Osteoblast (primary cell): ENCODE results near the gene MALT1. TPM values are rescaled to one million over a fixed set of nuclear protein-coding genes. Genes with fewer than 3 reads are reported as not detected.

Source experiments
- DNase-seq: peaks from one replicate; pipeline ENCODE4 v3.0.0; 2011; ENCODE audit warnings: low spot score, mixed read lengths; ENCODE audit not compliant: insufficient read length; ENCODE audit errors: missing footprints
- H2AFZ ChIP-seq: 2 replicates; pipeline ENCODE4 v1.6.0; 2011; ENCODE audit warnings: mild to moderate bottlenecking, low read length
- H3K27ac ChIP-seq: 2 replicates; pipeline ENCODE4 v1.5.1; 2011; ENCODE audit warnings: mild to moderate bottlenecking, low read depth, low read length, moderate library complexity
- H3K27me3 ChIP-seq: 2 replicates; pipeline ENCODE4 v1.6.0; 2012; ENCODE audit warnings: mild to moderate bottlenecking, control low read depth, inconsistent platforms, low read length, moderate library complexity; ENCODE audit not compliant: insufficient read depth
- H3K36me3 ChIP-seq: 2 replicates; pipeline ENCODE4 v1.5.1; 2011; ENCODE audit warnings: mild to moderate bottlenecking, low read length, control low read depth, moderate library complexity; ENCODE audit not compliant: insufficient read depth
- H3K4me1 ChIP-seq: 2 replicates; pipeline ENCODE4 v1.5.1; 2011; ENCODE audit warnings: mild to moderate bottlenecking, low read length, control low read depth, moderate library complexity; ENCODE audit not compliant: insufficient read depth
- H3K4me2 ChIP-seq: 2 replicates; pipeline ENCODE4 v1.6.0; 2011; ENCODE audit warnings: mild to moderate bottlenecking, low read length; ENCODE audit not compliant: insufficient read depth
- H3K4me3 ChIP-seq: fragments of 200-600 bp; sonication (generic); 3 replicates; pipeline ENCODE4 v1.5.1; 2012; ENCODE audit warnings: mild to moderate bottlenecking, low read length, inconsistent platforms; ENCODE audit not compliant: insufficient read depth
- H3K79me2 ChIP-seq: 2 replicates; pipeline ENCODE4 v1.6.0; 2012; ENCODE audit warnings: mild to moderate bottlenecking, low read length, control low read depth, inconsistent platforms; ENCODE audit not compliant: insufficient read depth
- H3K9me3 ChIP-seq: 2 replicates; pipeline ENCODE4 v1.5.1; 2011; ENCODE audit warnings: low read depth, low read length, control low read depth
- H4K20me1 ChIP-seq: 2 replicates; pipeline ENCODE4 v1.6.0; 2012; ENCODE audit warnings: mild to moderate bottlenecking, low read length, control low read depth; ENCODE audit not compliant: insufficient read depth
- CTCF ChIP-seq: IDR thresholded peaks from 2 replicates; pipeline ENCODE4 v1.5.1; 2011; ENCODE audit warnings: mild to moderate bottlenecking, low read depth, low read length, moderate library complexity; ENCODE audit errors: extremely low read depth
- total RNA-seq: library from RNA; depleted of rRNA; stranded (reverse); fragments of >200 nt; gene quantifications from 2 replicates; pipeline ENCODE4 v1.2.3, GENCODE V29; 2012

Gene MALT1
- total RNA-seq, 1 donor: 55.7 TPM

DNA sequence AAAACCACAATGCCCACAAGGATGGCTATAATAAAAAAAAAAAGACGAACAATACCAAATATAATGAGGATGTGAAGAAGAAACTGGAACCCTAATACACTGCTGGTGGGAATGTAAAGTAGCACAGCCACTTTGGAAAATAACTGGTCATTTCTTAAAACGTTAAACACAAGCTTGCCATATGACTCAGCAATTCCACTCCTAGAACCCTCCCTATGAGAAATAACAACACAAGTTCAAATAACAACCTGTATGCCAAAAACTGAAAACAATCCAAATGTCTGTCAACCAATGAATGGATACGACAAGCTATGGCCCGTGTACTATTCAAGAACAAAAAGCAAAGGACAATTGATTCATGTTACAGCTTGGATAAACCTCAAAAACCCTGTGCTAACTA, 35.4 kb upstream of the MALT1 start:
- Histone ChIP-seq H3K4me3 (no peak overlapping the region), H3K27me3 (no peaks in the 10 kb centered on the region), H2AFZ (peak overlapping the region; percentile 56), H4K20me1 (no peaks in the 10 kb centered on the region), H3K9me3 (no peaks in the 10 kb centered on the region), H3K4me1 (peaks cover 26% of the 10 kb centered on the region), H3K4me2 (peak overlapping the region; percentile 30), H3K36me3 (no peaks in the 10 kb centered on the region), H3K27ac (no peak overlapping the region), H3K79me2 (no peaks in the 10 kb centered on the region)
- peak; percentile 48 for DNase-seq
- no peak for TF ChIP-seq CTCF

DNA sequence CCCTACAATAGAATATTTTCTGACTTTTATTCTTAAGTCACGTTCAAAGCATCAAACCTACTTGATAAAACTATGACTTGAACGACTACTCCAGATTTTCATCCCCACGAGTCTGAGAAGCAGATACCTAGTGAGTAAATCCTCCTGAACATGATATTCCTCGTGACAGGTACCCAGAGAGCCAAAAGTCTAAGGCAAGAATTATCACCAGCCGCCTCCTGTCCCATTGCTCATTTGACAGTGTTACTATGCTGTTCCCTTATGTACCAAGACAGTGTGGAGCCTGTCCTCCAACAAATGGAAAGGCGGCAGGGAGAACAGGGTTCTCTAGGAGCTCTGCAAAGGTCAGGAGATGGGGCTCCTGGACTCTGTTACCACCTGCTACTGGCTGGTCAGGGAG, 34.1 kb upstream of the MALT1 start:
- Histone ChIP-seq H3K4me3 (no peak overlapping the region), H2AFZ (no peak overlapping the region), H3K4me2 (no peak overlapping the region), H3K4me1 (peaks cover 26% of the 10 kb centered on the region), H3K79me2 (no peaks in the 10 kb centered on the region), H3K9me3 (no peaks in the 10 kb centered on the region), H4K20me1 (no peaks in the 10 kb centered on the region), H3K27ac (no peak overlapping the region), H3K27me3 (no peaks in the 10 kb centered on the region), H3K36me3 (no peaks in the 10 kb centered on the region)
- DNase-seq: no peak
- no peak for TF ChIP-seq CTCF

DNA sequence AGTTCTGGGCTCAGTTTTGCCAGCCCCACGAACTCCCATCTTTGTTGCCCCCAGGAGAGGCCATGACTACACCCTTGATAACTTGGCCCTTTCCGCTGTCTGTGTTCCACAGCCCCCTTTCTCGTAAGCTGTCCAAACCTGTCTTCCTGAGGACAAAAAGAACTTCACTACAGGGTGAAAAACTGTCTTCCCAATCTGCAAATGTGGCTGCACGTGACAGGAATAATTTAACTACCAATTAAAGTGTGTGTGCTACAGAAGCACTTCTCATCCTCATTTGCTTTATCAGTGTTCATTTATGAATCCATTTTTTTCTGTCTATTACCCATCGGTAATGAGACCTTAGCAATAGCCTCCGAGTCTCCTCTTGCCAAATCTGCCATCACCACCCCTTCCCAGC, 33.3 kb upstream of the MALT1 start:
- H4K20me1 ChIP-seq: no peaks in the 10 kb centered on the region
- peaks cover 26% of the 10 kb centered on the region for H3K4me1 ChIP-seq
- no peaks in the 10 kb centered on the region for H3K79me2 ChIP-seq
- TF ChIP-seq CTCF: no peak
- H3K9me3 ChIP-seq: no peaks in the 10 kb centered on the region
- H3K36me3 ChIP-seq: no peaks in the 10 kb centered on the region
- no peak overlapping the region for H3K4me2 ChIP-seq
- no peak overlapping the region for H3K4me3 ChIP-seq
- no peak overlapping the region for H3K27ac ChIP-seq
- no peak for DNase-seq
- no peak overlapping the region for H2AFZ ChIP-seq
- H3K27me3 ChIP-seq: no peaks in the 10 kb centered on the region

DNA sequence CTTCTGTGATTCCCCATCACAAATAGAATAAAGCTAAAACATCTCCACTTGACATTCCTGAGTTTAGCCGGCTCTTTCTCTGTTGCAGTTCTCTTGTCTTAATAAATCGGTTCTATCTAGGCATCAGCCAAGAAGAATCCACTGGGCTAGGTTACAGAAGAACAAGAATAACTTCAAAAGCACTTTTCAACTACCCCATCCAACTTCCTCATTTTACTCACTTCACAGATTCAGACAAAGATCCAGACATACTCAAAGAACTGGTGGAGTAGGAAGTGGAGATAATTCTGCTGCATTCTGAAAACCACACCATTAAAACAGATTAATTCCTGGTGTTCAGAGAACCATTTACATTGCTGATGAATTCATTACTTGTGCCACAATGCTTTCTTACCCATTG, 32.8 kb upstream of the MALT1 start:
- Histone ChIP-seq H3K36me3 (no peaks in the 10 kb centered on the region), H3K4me1 (peaks cover 26% of the 10 kb centered on the region), H3K4me2 (no peak overlapping the region), H3K79me2 (no peaks in the 10 kb centered on the region), H2AFZ (no peak overlapping the region), H3K9me3 (no peaks in the 10 kb centered on the region), H4K20me1 (no peaks in the 10 kb centered on the region), H3K27me3 (no peaks in the 10 kb centered on the region), H3K4me3 (no peak overlapping the region), H3K27ac (no peak overlapping the region)
- no peak for DNase-seq
- TF ChIP-seq CTCF: no peak
